Neural progenitor cell (in vitro differentiated cells): ENCODE data around the gene TCF7L2.

ENCODE experiments used
- EZH2phosphoT487 ChIP-seq: fragments of 200-600 bp; sonication (generic); IDR thresholded peaks from 2 replicates; pipeline ENCODE4 v1.6.1; 2017; ENCODE audit warnings: antibody characterized with exemption
- TF ChIP-seq, protein P1 (sequence below): fragments of 200-600 bp; sonication (generic); IDR thresholded peaks from 2 replicates; pipeline ENCODE4 v1.5.1; 2017; ENCODE audit warnings: antibody characterized with exemption, mild to moderate bottlenecking

DNA sequence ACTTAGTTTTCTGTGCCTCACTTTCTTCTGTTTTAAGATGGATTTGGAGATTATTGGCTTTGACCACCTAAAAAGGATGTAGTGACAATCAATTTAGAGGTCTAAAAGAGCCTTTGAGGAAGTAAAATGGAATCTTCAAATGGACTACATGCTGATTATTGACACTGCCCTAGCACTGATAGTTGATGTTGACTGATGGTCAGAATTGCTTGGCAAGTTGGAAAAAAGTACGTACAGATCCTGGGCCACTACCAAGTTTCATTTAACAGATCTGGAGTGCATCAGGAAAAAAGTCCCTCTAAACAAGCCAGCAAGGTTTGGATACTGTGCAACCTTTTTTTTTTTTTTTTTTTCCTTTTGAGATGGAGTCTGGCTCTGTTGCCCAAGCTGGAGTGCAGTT, 81.1 kb downstream of the TCF7L2 start:
- TF ChIP-seq, protein P1, sequence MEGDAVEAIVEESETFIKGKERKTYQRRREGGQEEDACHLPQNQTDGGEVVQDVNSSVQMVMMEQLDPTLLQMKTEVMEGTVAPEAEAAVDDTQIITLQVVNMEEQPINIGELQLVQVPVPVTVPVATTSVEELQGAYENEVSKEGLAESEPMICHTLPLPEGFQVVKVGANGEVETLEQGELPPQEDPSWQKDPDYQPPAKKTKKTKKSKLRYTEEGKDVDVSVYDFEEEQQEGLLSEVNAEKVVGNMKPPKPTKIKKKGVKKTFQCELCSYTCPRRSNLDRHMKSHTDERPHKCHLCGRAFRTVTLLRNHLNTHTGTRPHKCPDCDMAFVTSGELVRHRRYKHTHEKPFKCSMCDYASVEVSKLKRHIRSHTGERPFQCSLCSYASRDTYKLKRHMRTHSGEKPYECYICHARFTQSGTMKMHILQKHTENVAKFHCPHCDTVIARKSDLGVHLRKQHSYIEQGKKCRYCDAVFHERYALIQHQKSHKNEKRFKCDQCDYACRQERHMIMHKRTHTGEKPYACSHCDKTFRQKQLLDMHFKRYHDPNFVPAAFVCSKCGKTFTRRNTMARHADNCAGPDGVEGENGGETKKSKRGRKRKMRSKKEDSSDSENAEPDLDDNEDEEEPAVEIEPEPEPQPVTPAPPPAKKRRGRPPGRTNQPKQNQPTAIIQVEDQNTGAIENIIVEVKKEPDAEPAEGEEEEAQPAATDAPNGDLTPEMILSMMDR: no peak
- no peak for TF ChIP-seq EZH2phosphoT487
